C4-2B (cell line): Measurements from ENCODE around the gene SIPA1.

Source experiments
- CTCF ChIP-seq: fragments of 450-650 bp; conservative IDR thresholded peaks from 2 replicates; pipeline ENCODE4 v1.5.1; 2017; ENCODE audit warnings: mild to moderate bottlenecking
- ZFX ChIP-seq: fragments of 450-650 bp; IDR thresholded peaks from 2 replicates; pipeline ENCODE4 v1.6.1; 2017

DNA sequence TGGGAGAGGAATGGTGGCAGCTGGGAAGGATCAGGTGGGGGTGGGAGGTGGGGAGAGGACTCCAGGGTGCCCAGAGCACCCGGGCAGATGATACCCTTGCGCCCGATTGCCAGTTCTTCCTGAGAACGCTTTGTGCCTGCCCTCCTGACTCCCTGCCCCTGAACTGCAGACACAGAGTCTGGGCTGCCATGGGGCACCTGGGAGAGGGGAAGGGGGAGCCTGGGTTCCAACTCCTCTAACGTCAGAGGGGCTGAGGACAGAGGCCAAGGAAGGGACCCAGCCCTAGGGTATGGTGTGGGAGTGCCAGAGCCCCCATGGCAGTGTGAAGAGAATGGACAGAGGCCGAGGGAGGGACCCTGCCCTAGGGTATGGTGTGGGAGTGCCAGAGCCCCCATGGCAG lies 41.4 kb upstream of the SIPA1 start:
- TF ChIP-seq CTCF, result no peak
- no peak for TF ChIP-seq ZFX
